NCI-H2196 treated with DMSO at 0.1 percent for 48 hours (cell line): ENCODE measurements around the gene GPR84.
"Not testable (repeated sequence)": the region's sequence is repeated elsewhere in the genome, so short reads cannot be mapped to it uniquely, and the experiment has no call there.

ENCODE experiments used
- DNase-seq: peaks from one replicate; lab custom pipeline; 2025; ENCODE audit not compliant: unreplicated experiment; lab: John Stamatoyannopoulos, UW

The GPR84 gene

GRCh38 chr12:54328595-54329337 is 35.5 kb downstream of the GPR84 start:
- no peak for DNase-seq

GRCh38 chr12:54325442-54326109 is 38.7 kb downstream of the GPR84 start:
- not testable (repeated sequence) for DNase-seq

GRCh38 chr12:54324617-54325441 is 39.5 kb downstream of the GPR84 start, which contains the start of gene COPZ1:
TSS of gene COPZ1 (plus strand) at chr12:54325131. CDS start at chr12:54325164, 33 bp downstream.
- DNase-seq: peak; percentile 99

- DNase-seq: no peak
These were observed 42.9 kb downstream of the GPR84 start for GRCh38 chr12:54321363-54321762.
